SK-N-SH (cell line): Measurements from ENCODE around the gene PITPNB. TPM values are rescaled to one million over a fixed set of nuclear protein-coding genes. Genes with fewer than 3 reads are reported as not detected.

Source experiments
- CTCF ChIA-PET: fragments of 300-600, 350-600 bp; formaldehyde crosslinking; extraction: SDS; loops from one replicate; lab custom pipeline; 2021; lab: Yijun Ruan, JAX
- POLR2A ChIA-PET: fragments of 350-600 bp; sonication (Branson Sonifier 250); formaldehyde crosslinking; extraction: SDS; loops from one replicate; lab custom pipeline; 2020; ENCODE audit warnings: antibody characterized with exemption, inconsistent platforms; lab: Yijun Ruan, JAX
- DNase-seq: peaks from one replicate; pipeline ENCODE4 v3.0.0; 2012
- H2AFZ ChIP-seq: fragments of 200-600 bp; sonication (generic); 2 replicates; pipeline ENCODE4 v1.8.1; 2016; ENCODE audit warnings: antibody characterized with exemption, mild to moderate bottlenecking, low read depth
- H3F3A ChIP-seq: fragments of 200-600 bp; sonication (generic); replicated peaks from 2 replicates; pipeline ENCODE3; 2016; ENCODE audit warnings: antibody characterized with exemption, mild to moderate bottlenecking; ENCODE audit not compliant: insufficient read depth
- H3K27ac ChIP-seq, 2 experiments: fragments of 200-500 bp in 1 of 2; fragments of 200-600 bp in 1 of 2; sonication (Bioruptor generic) in 1 of 2; sonication (generic), shearing (Covaris generic) in 1 of 2; 2 replicates each; pipeline versions ENCODE4 v1.5.1 to v1.6.1; 2014 to 2016; ENCODE audit warnings: low read depth in 2 of 2, inconsistent platforms in 1 of 2, low read length in 1 of 2, mild to moderate bottlenecking in 1 of 2, mixed read lengths in 1 of 2
- H3K27me3 ChIP-seq: fragments of 200-600 bp; sonication (generic), shearing (Covaris generic); 2 replicates; pipeline ENCODE4 v1.6.1; 2016; ENCODE audit warnings: mixed run types; ENCODE audit not compliant: insufficient read depth
- H3K36me3 ChIP-seq, 2 experiments: fragments of 200-500 bp in 1 of 2; fragments of 200-600 bp in 1 of 2; sonication (Bioruptor generic) in 1 of 2; sonication (generic) in 1 of 2; replicated peaks in 1 of 2; 2 replicates each; pipeline versions ENCODE3 to v1.5.1; 2014 to 2016; ENCODE audit warnings: low read length in 1 of 2, mild to moderate bottlenecking in 1 of 2; ENCODE audit not compliant: insufficient read depth in 2 of 2, control insufficient read depth in 1 of 2
- H3K4me1 ChIP-seq, 2 experiments: fragments of 200-500 bp in 1 of 2; fragments of 200-600 bp in 1 of 2; sonication (Bioruptor generic) in 1 of 2; sonication (generic), shearing (Covaris generic) in 1 of 2; 2 replicates each; pipeline versions ENCODE4 v1.5.1 to v1.6.1; 2014 to 2016; ENCODE audit warnings: low read depth in 1 of 2, low read length in 1 of 2, mixed run types in 1 of 2; ENCODE audit not compliant: insufficient read depth in 2 of 2, control insufficient read depth in 1 of 2
- H3K4me2 ChIP-seq: fragments of 200-600 bp; sonication (generic), shearing (Covaris generic); 2 replicates; pipeline ENCODE4 v1.6.1; 2017; ENCODE audit warnings: mixed run types
- H3K4me3 ChIP-seq, 2 experiments: fragments of 200-500 bp in 1 of 2; fragments of 200-600 bp in 1 of 2; sonication (Bioruptor generic) in 1 of 2; sonication (generic), shearing (Covaris generic) in 1 of 2; 2 replicates each; pipeline versions ENCODE4 v1.5.1 to v1.8.1; 2014 to 2016; ENCODE audit warnings: low read depth in 2 of 2, inconsistent platforms in 1 of 2, low read length in 1 of 2, mild to moderate bottlenecking in 1 of 2, mixed read lengths in 1 of 2, moderate library complexity in 1 of 2
- H3K79me2 ChIP-seq: fragments of 200-600 bp; sonication (generic); 2 replicates; pipeline ENCODE4 v1.8.1; 2017; ENCODE audit warnings: mild to moderate bottlenecking; ENCODE audit not compliant: insufficient read depth
- H3K9ac ChIP-seq: fragments of 200-600 bp; sonication (generic); 2 replicates; pipeline ENCODE4 v1.6.1; 2017; ENCODE audit warnings: mixed run types
- H3K9me2 ChIP-seq: fragments of 200-600 bp; sonication (generic); 2 replicates; pipeline ENCODE4 v1.6.1; 2017; ENCODE audit warnings: mixed run types
- H3K9me3 ChIP-seq: fragments of 200-600 bp; sonication (generic); 2 replicates; pipeline ENCODE4 v1.6.1; 2017; ENCODE audit warnings: mixed run types, mild to moderate bottlenecking, moderate library complexity
- H4K20me1 ChIP-seq: fragments of 200-600 bp; sonication (generic); 2 replicates; pipeline ENCODE4 v1.6.1; 2017; ENCODE audit warnings: mild to moderate bottlenecking, mixed run types; ENCODE audit not compliant: insufficient read depth
- FOSL2 ChIP-seq: IDR thresholded peaks from 2 replicates; pipeline ENCODE4 v1.4.0; 2012; ENCODE audit warnings: low read depth, mild to moderate bottlenecking, moderate library complexity, borderline replicate concordance
- NFIC ChIP-seq: IDR thresholded peaks from 2 replicates; pipeline ENCODE4 v1.4.0; 2012; ENCODE audit warnings: borderline replicate concordance
- NRF1 ChIP-seq: IDR thresholded peaks from 2 replicates; pipeline ENCODE4 v1.6.1; 2012; ENCODE audit warnings: low read depth, mild to moderate bottlenecking, low read length
- POLR2AphosphoS5 ChIP-seq: IDR thresholded peaks from 2 replicates; pipeline ENCODE4 v1.6.1; 2012; ENCODE audit warnings: low read depth, low read length
- RAD21 ChIP-seq: IDR thresholded peaks from 2 replicates; pipeline ENCODE4 v1.6.1; 2012; ENCODE audit warnings: mild to moderate bottlenecking, low read length
- SMC3 ChIP-seq: IDR thresholded peaks from 2 replicates; pipeline ENCODE4 v1.6.1; 2012; ENCODE audit warnings: low read depth, low read length, improper control_type of control experiment
- TAF1 ChIP-seq: IDR thresholded peaks from 2 replicates; pipeline ENCODE4 v1.6.1; 2012; ENCODE audit warnings: low read depth, mild to moderate bottlenecking, low read length, moderate library complexity, borderline replicate concordance
- WGBS: methylation state at CpG from one replicate; pipeline ENCODE4 v1.1.6; 2017; ENCODE audit warnings: low lambda C conversion rate; 5-methylcytosine and 5-hydroxymethylcytosine counted together
- polyA plus RNA-seq, 3 experiments: library from polyadenylated mRNA; depleted of rRNA; stranded (reverse); fragments of >200 nt; gene quantifications; 2 replicates each; pipeline ENCODE4 v1.2.3, GENCODE V29; 2012
- TF ChIP-seq, protein P1 (sequence below): IDR thresholded peaks from 2 replicates; pipeline ENCODE4 v1.4.0; 2012; ENCODE audit warnings: low read depth, borderline replicate concordance
- TF ChIP-seq, protein P2 (sequence below): fragments of 200-600 bp; sonication (generic); IDR thresholded peaks from 2 replicates; pipeline ENCODE4 v1.6.1; 2017; ENCODE audit warnings: antibody characterized with exemption, mild to moderate bottlenecking, moderate library complexity

The PITPNB gene
- polyA plus RNA-seq, 1 of the 3 experiments (the other 2 are of a cell fraction): 32.3 TPM

DNA sequence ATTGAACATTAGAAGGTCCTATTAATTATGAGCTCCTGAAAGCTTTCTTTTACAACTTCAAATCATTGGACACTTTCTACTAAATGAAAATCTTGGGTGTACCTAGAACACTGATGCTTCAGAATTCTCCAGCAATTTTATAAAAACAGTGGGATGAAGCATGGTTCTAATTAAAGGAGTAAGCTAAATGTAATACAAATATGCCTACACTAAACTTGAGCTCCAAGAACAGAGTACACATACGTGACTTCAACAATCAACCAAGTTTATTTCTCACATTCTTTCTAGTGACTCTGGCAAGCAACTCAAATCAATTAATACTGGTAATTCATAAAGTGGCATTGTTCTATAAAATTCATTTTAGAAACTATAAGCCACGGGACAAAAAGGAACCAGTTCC is 55.5 kb downstream of the PITPNB start (continued):
- TF ChIP-seq, protein P1, sequence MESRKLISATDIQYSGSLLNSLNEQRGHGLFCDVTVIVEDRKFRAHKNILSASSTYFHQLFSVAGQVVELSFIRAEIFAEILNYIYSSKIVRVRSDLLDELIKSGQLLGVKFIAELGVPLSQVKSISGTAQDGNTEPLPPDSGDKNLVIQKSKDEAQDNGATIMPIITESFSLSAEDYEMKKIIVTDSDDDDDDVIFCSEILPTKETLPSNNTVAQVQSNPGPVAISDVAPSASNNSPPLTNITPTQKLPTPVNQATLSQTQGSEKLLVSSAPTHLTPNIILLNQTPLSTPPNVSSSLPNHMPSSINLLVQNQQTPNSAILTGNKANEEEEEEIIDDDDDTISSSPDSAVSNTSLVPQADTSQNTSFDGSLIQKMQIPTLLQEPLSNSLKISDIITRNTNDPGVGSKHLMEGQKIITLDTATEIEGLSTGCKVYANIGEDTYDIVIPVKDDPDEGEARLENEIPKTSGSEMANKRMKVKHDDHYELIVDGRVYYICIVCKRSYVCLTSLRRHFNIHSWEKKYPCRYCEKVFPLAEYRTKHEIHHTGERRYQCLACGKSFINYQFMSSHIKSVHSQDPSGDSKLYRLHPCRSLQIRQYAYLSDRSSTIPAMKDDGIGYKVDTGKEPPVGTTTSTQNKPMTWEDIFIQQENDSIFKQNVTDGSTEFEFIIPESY: no peak
- TF ChIP-seq POLR2AphosphoS5 (no peak), SMC3 (no peak)

DNA sequence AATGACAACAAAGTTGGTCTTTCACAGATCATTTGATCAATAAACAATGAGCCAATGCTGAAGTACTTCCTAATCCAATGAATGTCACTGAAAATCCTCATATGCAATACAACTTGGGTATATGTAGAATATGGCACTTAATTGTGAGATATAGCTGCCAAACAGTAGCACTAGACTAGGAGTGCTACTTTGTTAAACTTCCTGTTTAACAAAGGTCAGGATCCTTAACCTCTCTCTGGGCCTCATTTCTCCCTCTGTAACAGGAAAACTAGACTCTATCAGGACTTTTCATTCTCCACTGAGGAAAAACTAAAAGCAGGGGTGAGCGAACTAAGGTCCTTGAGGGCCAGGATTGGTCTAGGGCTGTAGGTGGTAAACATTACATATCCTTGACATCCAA is 56.1 kb downstream of the PITPNB start:
- Histone ChIP-seq H3K9me2 (no peaks in the 10 kb centered on the region), H3K27ac (no peak overlapping the region; a peak in 1 of 4 replicates), H3K79me2 (peaks cover 31% of the 10 kb centered on the region; the same call in 1 of the 2 replicates), H3K36me3 (peaks cover 28 to 59% of the 10 kb centered on the region in 2 experiments), H3K9me3 (no peaks in the 10 kb centered on the region), H3K27me3 (no peaks in the 10 kb centered on the region), H3K4me1 (peaks cover 25 to 31% of the 10 kb centered on the region in 2 experiments; a peak in 3 of 4 replicates), H2AFZ (no peak overlapping the region), H3K4me3 (no peak overlapping the region), H4K20me1 (peaks cover 9% of the 10 kb centered on the region), H3K9ac (no peak overlapping the region), H3F3A (peaks cover 24% of the 10 kb centered on the region), H3K4me2 (no peak overlapping the region)
- TF ChIP-seq RAD21 (no peak), FOSL2 (no peak), NFIC (no peak), NRF1 (no peak), TAF1 (no peak)
- TF ChIP-seq, protein P2, sequence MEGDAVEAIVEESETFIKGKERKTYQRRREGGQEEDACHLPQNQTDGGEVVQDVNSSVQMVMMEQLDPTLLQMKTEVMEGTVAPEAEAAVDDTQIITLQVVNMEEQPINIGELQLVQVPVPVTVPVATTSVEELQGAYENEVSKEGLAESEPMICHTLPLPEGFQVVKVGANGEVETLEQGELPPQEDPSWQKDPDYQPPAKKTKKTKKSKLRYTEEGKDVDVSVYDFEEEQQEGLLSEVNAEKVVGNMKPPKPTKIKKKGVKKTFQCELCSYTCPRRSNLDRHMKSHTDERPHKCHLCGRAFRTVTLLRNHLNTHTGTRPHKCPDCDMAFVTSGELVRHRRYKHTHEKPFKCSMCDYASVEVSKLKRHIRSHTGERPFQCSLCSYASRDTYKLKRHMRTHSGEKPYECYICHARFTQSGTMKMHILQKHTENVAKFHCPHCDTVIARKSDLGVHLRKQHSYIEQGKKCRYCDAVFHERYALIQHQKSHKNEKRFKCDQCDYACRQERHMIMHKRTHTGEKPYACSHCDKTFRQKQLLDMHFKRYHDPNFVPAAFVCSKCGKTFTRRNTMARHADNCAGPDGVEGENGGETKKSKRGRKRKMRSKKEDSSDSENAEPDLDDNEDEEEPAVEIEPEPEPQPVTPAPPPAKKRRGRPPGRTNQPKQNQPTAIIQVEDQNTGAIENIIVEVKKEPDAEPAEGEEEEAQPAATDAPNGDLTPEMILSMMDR: no peak
- TF ChIP-seq, protein P1: no peak
- ChIA-PET CTCF (interaction anchor here (1.1 to 1.6 kb wide), 3 partner anchors 12 to 40 kb away, joined by 3 to 6 read pairs (median 3); no protein-coding TSS in a partner anchor), POLR2A (interaction anchor here (0.6 kb wide), 1 partner anchor 271 kb away, joined by 3 read pairs; no protein-coding TSS in a partner anchor)
- WGBS: 100% methylated on average over 1 of the region's 1 CpG
- DNase-seq: no peak
